Smooth muscle cell of trachea (primary cell): Measurements from ENCODE around the gene TDRKH. TPM values are rescaled to one million over a fixed set of nuclear protein-coding genes. Genes with fewer than 3 reads are reported as not detected.

Source experiments
- total RNA-seq: library from RNA; depleted of rRNA; stranded (reverse); fragments of >200 nt; gene quantifications from 2 replicates; pipeline ENCODE4 v1.2.1, GENCODE V29; 2014

Gene TDRKH, protein sequence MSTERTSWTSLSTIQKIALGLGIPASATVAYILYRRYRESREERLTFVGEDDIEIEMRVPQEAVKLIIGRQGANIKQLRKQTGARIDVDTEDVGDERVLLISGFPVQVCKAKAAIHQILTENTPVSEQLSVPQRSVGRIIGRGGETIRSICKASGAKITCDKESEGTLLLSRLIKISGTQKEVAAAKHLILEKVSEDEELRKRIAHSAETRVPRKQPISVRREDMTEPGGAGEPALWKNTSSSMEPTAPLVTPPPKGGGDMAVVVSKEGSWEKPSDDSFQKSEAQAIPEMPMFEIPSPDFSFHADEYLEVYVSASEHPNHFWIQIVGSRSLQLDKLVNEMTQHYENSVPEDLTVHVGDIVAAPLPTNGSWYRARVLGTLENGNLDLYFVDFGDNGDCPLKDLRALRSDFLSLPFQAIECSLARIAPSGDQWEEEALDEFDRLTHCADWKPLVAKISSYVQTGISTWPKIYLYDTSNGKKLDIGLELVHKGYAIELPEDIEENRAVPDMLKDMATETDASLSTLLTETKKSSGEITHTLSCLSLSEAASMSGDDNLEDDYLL
- 1.5 and 3.8 TPM in 2 replicates for total RNA-seq

GRCh38 chr1:151790071-151790939 lies at the start of gene TDRKH:
TDRKH (minus strand) TSS chr1:151790500; CDS start chr1:151783022, 7,478 bp downstream.

GRCh38 chr1:151839457-151840403 lies 49.4 kb upstream of the TDRKH start, which contains the start of gene C2CD4D:
C2CD4D (minus strand) TSS chr1:151839820; CDS start chr1:151838989, 831 bp downstream.

GRCh38 chr1:151831605-151832004 lies 41.3 kb upstream of the TDRKH start, which contains the start of gene RORC:
RORC (minus strand) TSS chr1:151831802; CDS start chr1:151831764, 38 bp downstream.

GRCh38 chr1:151805066-151805820 lies 14.9 kb upstream of the TDRKH start, which contains the start of gene LINGO4:
LINGO4 (minus strand) TSS chr1:151805419; CDS start chr1:151802704, 2,715 bp downstream.

DNA sequence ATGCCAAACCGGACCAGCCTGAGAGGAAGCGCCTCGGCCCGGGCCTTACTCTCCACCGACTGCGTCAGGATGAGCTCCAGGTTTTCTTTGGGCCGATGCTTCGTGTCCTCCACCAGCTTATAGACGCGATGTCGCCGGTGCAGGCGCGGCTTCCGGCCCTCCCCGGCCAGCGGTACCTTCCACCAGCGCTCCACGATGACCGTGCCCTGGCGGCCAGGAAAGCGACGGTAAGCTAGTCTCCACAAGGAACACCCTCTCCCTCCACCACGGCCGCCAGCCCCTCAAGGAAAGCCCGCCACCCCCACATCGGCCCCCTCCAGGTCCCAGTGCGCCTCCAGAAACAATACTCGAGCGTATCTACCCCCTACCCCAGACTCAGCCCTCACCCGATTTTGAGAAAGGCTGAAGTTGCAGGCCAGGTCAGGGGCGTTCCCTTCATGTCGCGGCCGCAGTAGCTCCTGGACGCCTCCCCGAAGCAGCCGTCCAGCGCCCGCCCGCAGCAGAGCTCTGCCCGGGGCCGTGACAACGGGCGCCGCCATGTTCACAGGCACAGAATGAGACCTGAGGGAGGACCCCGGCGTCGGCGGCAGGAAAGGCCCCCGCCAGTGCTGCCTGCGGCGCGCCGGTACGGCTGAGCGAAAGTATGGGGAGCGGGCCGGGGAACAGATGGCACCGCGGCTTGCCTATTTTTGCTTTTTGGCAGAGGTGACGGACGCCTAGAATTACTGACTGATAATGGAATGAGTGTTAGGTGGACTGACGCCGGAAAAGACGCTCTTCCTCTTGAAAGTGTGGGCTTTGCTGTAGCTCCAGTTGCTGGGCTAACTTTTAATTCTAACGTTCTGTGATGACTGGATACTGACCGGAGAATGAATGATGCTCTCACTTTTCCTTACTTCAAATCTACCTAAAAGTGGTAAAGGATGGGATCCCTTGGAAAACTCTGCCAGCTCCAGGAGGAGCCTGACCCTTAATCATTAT lies 27.1 kb downstream of the TDRKH start, which contains the start of gene MRPL9:
TSS of gene MRPL9 (minus strand) at position 556 of the 981 bp plus-strand sequence. CDS start at position 539, 17 bp downstream.

Other genes starting within 250 kb of the TDRKH start
- gene SNX27, start 178.4 kb downstream of the TDRKH start, total RNA-seq: 38.3 and 38.5 TPM in 2 replicates
- not detected in 2 replicates for gene CELF3, start 73.7 kb downstream of the TDRKH start, total RNA-seq
- gene RIIAD1, start 69.0 kb downstream of the TDRKH start, total RNA-seq: not detected in 2 replicates
- gene MRPL9, start 27.0 kb downstream of the TDRKH start, total RNA-seq: 73.1 and 97.4 TPM in 2 replicates
- gene LINGO4, start 14.9 kb upstream of the TDRKH start, total RNA-seq: not detected in 2 replicates
- under 0.01 and 0.15 TPM in 2 replicates for gene RORC, start 41.3 kb upstream of the TDRKH start, total RNA-seq
- not detected in 2 replicates for gene C2CD4D, start 49.3 kb upstream of the TDRKH start, total RNA-seq
- gene THEM5, start 63.2 kb upstream of the TDRKH start, total RNA-seq: 0.17 TPM in 1 of 2 replicates, not detected in the other
- gene THEM4, start 119.0 kb upstream of the TDRKH start, total RNA-seq: 10.6 and 13.2 TPM in 2 replicates
- 107 and 187 TPM in 2 replicates for gene S100A10, start 203.4 kb upstream of the TDRKH start, total RNA-seq
- 79.0 and 87.0 TPM in 2 replicates for gene S100A11, start 246.5 kb upstream of the TDRKH start, total RNA-seq